ENCODE results near the gene SLC30A4. TPM values are rescaled to one million over a fixed set of nuclear protein-coding genes. Genes with fewer than 3 reads are reported as not detected.
"Not testable (repeated sequence)": the region's sequence is repeated elsewhere in the genome, so short reads cannot be mapped to it uniquely, and the experiment has no call there.

The SLC30A4 gene
- total RNA-seq, 1 donor from 2014 or later = 15.4 TPM

GRCh38 chr15:45539680-45540079 is 17.1 kb upstream of the SLC30A4 start:
- Mint-ChIP-seq H3K9me3 (no peaks in the 10 kb centered on the region), H3K4me1 (peaks cover 30% of the 10 kb centered on the region), H3K27ac (no peak overlapping the region), H3K36me3 (no peaks in the 10 kb centered on the region), H3K27me3 (ENCODE audit: low read depth) (no peaks in the 10 kb centered on the region), H3K4me3 (no peak overlapping the region)
- no peak for DNase-seq (ENCODE audit: low spot score in 2 of 2, unreplicated experiment in 2 of 2)
- TF ChIP-seq, protein P1, sequence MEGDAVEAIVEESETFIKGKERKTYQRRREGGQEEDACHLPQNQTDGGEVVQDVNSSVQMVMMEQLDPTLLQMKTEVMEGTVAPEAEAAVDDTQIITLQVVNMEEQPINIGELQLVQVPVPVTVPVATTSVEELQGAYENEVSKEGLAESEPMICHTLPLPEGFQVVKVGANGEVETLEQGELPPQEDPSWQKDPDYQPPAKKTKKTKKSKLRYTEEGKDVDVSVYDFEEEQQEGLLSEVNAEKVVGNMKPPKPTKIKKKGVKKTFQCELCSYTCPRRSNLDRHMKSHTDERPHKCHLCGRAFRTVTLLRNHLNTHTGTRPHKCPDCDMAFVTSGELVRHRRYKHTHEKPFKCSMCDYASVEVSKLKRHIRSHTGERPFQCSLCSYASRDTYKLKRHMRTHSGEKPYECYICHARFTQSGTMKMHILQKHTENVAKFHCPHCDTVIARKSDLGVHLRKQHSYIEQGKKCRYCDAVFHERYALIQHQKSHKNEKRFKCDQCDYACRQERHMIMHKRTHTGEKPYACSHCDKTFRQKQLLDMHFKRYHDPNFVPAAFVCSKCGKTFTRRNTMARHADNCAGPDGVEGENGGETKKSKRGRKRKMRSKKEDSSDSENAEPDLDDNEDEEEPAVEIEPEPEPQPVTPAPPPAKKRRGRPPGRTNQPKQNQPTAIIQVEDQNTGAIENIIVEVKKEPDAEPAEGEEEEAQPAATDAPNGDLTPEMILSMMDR (IDR thresholded peaks at IDR 0.05; ENCODE audit: unreplicated experiment) = no peak

DNA sequence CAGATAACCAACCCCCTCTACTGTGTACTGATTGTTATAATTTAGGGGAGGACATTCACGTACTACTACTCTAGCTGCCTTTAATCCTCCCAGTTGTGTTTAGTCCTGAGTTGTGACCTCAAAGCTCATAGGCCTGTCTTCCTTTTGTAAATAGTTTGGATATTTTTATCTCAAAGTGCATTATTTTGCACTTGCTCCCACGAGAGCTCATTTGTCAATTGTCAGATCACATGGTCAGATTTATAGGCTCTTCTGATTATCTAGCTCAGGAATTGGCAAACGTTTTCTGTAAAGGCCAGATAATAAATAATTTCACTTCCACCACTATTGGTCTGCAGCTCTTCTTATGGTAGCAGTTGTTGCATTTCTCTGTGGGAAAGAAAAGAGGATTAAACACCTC is 14.4 kb upstream of the SLC30A4 start:
- no peak overlapping the region for H3K27ac Mint-ChIP-seq
- no peaks in the 10 kb centered on the region for H3K27me3 Mint-ChIP-seq (ENCODE audit: low read depth)
- DNase-seq (ENCODE audit: low spot score in 2 of 2, unreplicated experiment in 2 of 2) = no peak

GRCh38 chr15:45535486-45536042 is 13.0 kb upstream of the SLC30A4 start:
- Mint-ChIP-seq H3K4me1 (peaks cover 35% of the 10 kb centered on the region), H3K36me3 (no peaks in the 10 kb centered on the region), H3K4me3 (no peak overlapping the region), H3K27me3 (ENCODE audit: low read depth) (no peaks in the 10 kb centered on the region), H3K27ac (peak overlapping the region; percentile 86), H3K9me3 (no peaks in the 10 kb centered on the region)
- TF ChIP-seq, protein P1 (IDR thresholded peaks at IDR 0.05; ENCODE audit: unreplicated experiment) = no peak
- no peak for DNase-seq (ENCODE audit: low spot score in 2 of 2, unreplicated experiment in 2 of 2)

More for the DNA sequence above, 14.4 kb upstream of the SLC30A4 start:
- H3K36me3 Mint-ChIP-seq = no peaks in the 10 kb centered on the region
- no peaks in the 10 kb centered on the region for H3K9me3 Mint-ChIP-seq
- H3K4me3 Mint-ChIP-seq = no peak overlapping the region
- TF ChIP-seq, protein P1 (IDR thresholded peaks at IDR 0.05; ENCODE audit: unreplicated experiment) = no peak
- H3K4me1 Mint-ChIP-seq = peaks cover 35% of the 10 kb centered on the region

GRCh38 chr15:45534821-45535220 is 12.3 kb upstream of the SLC30A4 start:
- Mint-ChIP-seq H3K4me3 (no peak overlapping the region), H3K27me3 (ENCODE audit: low read depth) (no peaks in the 10 kb centered on the region), H3K4me1 (peaks cover 34% of the 10 kb centered on the region), H3K27ac (no peak overlapping the region), H3K9me3 (no peaks in the 10 kb centered on the region), H3K36me3 (no peaks in the 10 kb centered on the region)
- TF ChIP-seq, protein P1 (IDR thresholded peaks at IDR 0.05; ENCODE audit: unreplicated experiment) = no peak
- no peak for DNase-seq (ENCODE audit: low spot score in 2 of 2, unreplicated experiment in 2 of 2)

GRCh38 chr15:45532892-45533291 is 10.3 kb upstream of the SLC30A4 start:
- H3K4me3 Mint-ChIP-seq = not testable (repeated sequence)

GRCh38 chr15:45529613-45530012 is 7.1 kb upstream of the SLC30A4 start:
- no peak overlapping the region for H3K27ac Mint-ChIP-seq
- H3K27me3 Mint-ChIP-seq (ENCODE audit: low read depth) = no peaks in the 10 kb centered on the region
- no peak overlapping the region for H3K4me3 Mint-ChIP-seq

More at GRCh38 chr15:45532892-45533291, 10.3 kb upstream of the SLC30A4 start:
- not testable (repeated sequence) for H3K27ac Mint-ChIP-seq; DNase-seq (ENCODE audit: low spot score in 2 of 2, unreplicated experiment in 2 of 2); H3K36me3 Mint-ChIP-seq; H3K9me3 Mint-ChIP-seq; H3K27me3 Mint-ChIP-seq (ENCODE audit: low read depth)
- peaks cover 32% of the 10 kb centered on the region for H3K4me1 Mint-ChIP-seq

More at GRCh38 chr15:45529613-45530012, 7.1 kb upstream of the SLC30A4 start:
- H3K4me1 Mint-ChIP-seq = peaks cover 9% of the 10 kb centered on the region
- DNase-seq (ENCODE audit: low spot score in 2 of 2, unreplicated experiment in 2 of 2) = no peak
- TF ChIP-seq, protein P1 (IDR thresholded peaks at IDR 0.05; ENCODE audit: unreplicated experiment) = no peak
- H3K36me3 Mint-ChIP-seq = no peaks in the 10 kb centered on the region
- no peaks in the 10 kb centered on the region for H3K9me3 Mint-ChIP-seq

Data from mesothelial cell of epicardium (in vitro differentiated cells).